H1 (cell line): ENCODE measurements around the gene TCF7L1. TPM values are rescaled to one million over a fixed set of nuclear protein-coding genes. Genes with fewer than 3 reads are reported as not detected.

Experiments
- CBX5 ChIP-seq: fragments of 300-800, 300-1000 bp; sonication (generic); IDR thresholded peaks from 2 replicates; pipeline ENCODE4 v1.7.1; 2016; ENCODE audit warnings: antibody characterized with exemption, low read length, low read depth
- CREB1 ChIP-seq: IDR thresholded peaks from 2 replicates; pipeline ENCODE4 v1.6.1; 2012; ENCODE audit warnings: inconsistent platforms
- JUND ChIP-seq: IDR thresholded peaks from 2 replicates; pipeline ENCODE4 v1.6.1; 2011; ENCODE audit warnings: mild to moderate bottlenecking, improper control_type of control experiment, low read length
- KDM4A ChIP-seq: IDR thresholded peaks from one replicate; pipeline ENCODE4 v1.7.1; 2012; ENCODE audit warnings: low read depth, mild to moderate bottlenecking, moderate library complexity, low read length, inconsistent platforms; ENCODE audit not compliant: severe bottlenecking
- MAFK ChIP-seq: IDR thresholded peaks from 2 replicates; pipeline ENCODE4 v1.6.1; 2012; ENCODE audit warnings: low read depth, mild to moderate bottlenecking, improper control_type of control experiment, low read length
- RFX5 ChIP-seq: IDR thresholded peaks from 2 replicates; pipeline ENCODE4 v1.6.1; 2011; ENCODE audit warnings: low read depth, low read length, improper control_type of control experiment, borderline replicate concordance
- RNF2 ChIP-seq: fragments of 200-900, 300-1000 bp; sonication (generic); IDR thresholded peaks from 2 replicates; pipeline ENCODE4 v1.7.1; 2016; ENCODE audit warnings: borderline replicate concordance, low read depth, mild to moderate bottlenecking, antibody characterized with exemption, low read length; ENCODE audit not compliant: poor library complexity, severe bottlenecking; ENCODE audit errors: missing control alignments
- RXRA ChIP-seq: IDR thresholded peaks from 2 replicates; pipeline ENCODE4 v1.6.1; 2011; ENCODE audit warnings: low read depth, mild to moderate bottlenecking, low read length, moderate library complexity; ENCODE audit not compliant: insufficient read depth
- polyA plus RNA-seq, 7 experiments: library from polyadenylated mRNA; depleted of rRNA in 3 of 7; stranded (reverse) in 5 of 7; unstranded in 2 of 7; fragments of >200 nt in 5 of 7; fragments of 200-250 nt in 2 of 7; gene quantifications; 1 replicate in 5 of 7; 2 replicates in 1 of 7; 4 replicates in 1 of 7; pipeline versions ENCODE4 v1.2.1 to v1.2.3, GENCODE V29; 2011 to 2013; ENCODE audit warnings: missing spikeins in 2 of 7, mixed read lengths in 2 of 7
- total RNA-seq: library from RNA; stranded (reverse); fragmentation: NEBNext Ultra II Directional; extraction: Animal tissue kit (Norgen Biotek cat#: 25700); gene quantifications from 2 replicates; pipeline ENCODE4 v1.2.1, GENCODE V29; 2021
- TF ChIP-seq, protein P1 (sequence below): fragments of 300-600 bp; sonication (generic); IDR thresholded peaks from 2 replicates; pipeline ENCODE4 v1.7.1; 2012; ENCODE audit warnings: low read length, moderate library complexity, mild to moderate bottlenecking, inconsistent platforms; ENCODE audit not compliant: insufficient replicate concordance
- TF ChIP-seq, protein P2 (sequence below): IDR thresholded peaks from 2 replicates; pipeline ENCODE4 v1.6.1; 2011; ENCODE audit warnings: low read depth, mild to moderate bottlenecking, low read length; ENCODE audit not compliant: insufficient read depth
- TF ChIP-seq, protein P3 (sequence below): IDR thresholded peaks from 2 replicates; pipeline ENCODE4 v1.6.1; 2012; ENCODE audit warnings: inconsistent platforms

The TCF7L1 gene
- total and polyA plus RNA-seq, 2 of the 8 experiments (the other 6 are each of a cell fraction or from before 2014, with no cell fraction given) = 27.5 to 108 TPM

- TF ChIP-seq, protein P1, sequence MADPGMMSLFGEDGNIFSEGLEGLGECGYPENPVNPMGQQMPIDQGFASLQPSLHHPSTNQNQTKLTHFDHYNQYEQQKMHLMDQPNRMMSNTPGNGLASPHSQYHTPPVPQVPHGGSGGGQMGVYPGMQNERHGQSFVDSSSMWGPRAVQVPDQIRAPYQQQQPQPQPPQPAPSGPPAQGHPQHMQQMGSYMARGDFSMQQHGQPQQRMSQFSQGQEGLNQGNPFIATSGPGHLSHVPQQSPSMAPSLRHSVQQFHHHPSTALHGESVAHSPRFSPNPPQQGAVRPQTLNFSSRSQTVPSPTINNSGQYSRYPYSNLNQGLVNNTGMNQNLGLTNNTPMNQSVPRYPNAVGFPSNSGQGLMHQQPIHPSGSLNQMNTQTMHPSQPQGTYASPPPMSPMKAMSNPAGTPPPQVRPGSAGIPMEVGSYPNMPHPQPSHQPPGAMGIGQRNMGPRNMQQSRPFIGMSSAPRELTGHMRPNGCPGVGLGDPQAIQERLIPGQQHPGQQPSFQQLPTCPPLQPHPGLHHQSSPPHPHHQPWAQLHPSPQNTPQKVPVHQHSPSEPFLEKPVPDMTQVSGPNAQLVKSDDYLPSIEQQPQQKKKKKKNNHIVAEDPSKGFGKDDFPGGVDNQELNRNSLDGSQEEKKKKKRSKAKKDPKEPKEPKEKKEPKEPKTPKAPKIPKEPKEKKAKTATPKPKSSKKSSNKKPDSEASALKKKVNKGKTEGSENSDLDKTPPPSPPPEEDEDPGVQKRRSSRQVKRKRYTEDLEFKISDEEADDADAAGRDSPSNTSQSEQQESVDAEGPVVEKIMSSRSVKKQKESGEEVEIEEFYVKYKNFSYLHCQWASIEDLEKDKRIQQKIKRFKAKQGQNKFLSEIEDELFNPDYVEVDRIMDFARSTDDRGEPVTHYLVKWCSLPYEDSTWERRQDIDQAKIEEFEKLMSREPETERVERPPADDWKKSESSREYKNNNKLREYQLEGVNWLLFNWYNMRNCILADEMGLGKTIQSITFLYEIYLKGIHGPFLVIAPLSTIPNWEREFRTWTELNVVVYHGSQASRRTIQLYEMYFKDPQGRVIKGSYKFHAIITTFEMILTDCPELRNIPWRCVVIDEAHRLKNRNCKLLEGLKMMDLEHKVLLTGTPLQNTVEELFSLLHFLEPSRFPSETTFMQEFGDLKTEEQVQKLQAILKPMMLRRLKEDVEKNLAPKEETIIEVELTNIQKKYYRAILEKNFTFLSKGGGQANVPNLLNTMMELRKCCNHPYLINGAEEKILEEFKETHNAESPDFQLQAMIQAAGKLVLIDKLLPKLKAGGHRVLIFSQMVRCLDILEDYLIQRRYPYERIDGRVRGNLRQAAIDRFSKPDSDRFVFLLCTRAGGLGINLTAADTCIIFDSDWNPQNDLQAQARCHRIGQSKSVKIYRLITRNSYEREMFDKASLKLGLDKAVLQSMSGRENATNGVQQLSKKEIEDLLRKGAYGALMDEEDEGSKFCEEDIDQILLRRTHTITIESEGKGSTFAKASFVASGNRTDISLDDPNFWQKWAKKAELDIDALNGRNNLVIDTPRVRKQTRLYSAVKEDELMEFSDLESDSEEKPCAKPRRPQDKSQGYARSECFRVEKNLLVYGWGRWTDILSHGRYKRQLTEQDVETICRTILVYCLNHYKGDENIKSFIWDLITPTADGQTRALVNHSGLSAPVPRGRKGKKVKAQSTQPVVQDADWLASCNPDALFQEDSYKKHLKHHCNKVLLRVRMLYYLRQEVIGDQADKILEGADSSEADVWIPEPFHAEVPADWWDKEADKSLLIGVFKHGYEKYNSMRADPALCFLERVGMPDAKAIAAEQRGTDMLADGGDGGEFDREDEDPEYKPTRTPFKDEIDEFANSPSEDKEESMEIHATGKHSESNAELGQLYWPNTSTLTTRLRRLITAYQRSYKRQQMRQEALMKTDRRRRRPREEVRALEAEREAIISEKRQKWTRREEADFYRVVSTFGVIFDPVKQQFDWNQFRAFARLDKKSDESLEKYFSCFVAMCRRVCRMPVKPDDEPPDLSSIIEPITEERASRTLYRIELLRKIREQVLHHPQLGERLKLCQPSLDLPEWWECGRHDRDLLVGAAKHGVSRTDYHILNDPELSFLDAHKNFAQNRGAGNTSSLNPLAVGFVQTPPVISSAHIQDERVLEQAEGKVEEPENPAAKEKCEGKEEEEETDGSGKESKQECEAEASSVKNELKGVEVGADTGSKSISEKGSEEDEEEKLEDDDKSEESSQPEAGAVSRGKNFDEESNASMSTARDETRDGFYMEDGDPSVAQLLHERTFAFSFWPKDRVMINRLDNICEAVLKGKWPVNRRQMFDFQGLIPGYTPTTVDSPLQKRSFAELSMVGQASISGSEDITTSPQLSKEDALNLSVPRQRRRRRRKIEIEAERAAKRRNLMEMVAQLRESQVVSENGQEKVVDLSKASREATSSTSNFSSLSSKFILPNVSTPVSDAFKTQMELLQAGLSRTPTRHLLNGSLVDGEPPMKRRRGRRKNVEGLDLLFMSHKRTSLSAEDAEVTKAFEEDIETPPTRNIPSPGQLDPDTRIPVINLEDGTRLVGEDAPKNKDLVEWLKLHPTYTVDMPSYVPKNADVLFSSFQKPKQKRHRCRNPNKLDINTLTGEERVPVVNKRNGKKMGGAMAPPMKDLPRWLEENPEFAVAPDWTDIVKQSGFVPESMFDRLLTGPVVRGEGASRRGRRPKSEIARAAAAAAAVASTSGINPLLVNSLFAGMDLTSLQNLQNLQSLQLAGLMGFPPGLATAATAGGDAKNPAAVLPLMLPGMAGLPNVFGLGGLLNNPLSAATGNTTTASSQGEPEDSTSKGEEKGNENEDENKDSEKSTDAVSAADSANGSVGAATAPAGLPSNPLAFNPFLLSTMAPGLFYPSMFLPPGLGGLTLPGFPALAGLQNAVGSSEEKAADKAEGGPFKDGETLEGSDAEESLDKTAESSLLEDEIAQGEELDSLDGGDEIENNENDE = no peak
- TF ChIP-seq, protein P2, sequence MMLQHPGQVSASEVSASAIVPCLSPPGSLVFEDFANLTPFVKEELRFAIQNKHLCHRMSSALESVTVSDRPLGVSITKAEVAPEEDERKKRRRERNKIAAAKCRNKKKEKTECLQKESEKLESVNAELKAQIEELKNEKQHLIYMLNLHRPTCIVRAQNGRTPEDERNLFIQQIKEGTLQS = no peak
- no peak for TF ChIP-seq KDM4A
- TF ChIP-seq MAFK = no peak
- TF ChIP-seq, protein P3, sequence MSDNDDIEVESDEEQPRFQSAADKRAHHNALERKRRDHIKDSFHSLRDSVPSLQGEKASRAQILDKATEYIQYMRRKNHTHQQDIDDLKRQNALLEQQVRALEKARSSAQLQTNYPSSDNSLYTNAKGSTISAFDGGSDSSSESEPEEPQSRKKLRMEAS = no peak
- TF ChIP-seq CBX5 = no peak
- no peak for TF ChIP-seq RXRA
- no peak for TF ChIP-seq CREB1
- TF ChIP-seq RNF2 = no peak
- no peak for TF ChIP-seq RFX5
- TF ChIP-seq JUND = no peak
Measured at GRCh38 chr2:85184990-85185389, 51.8 kb downstream of the TCF7L1 start (continued).
